Coronary artery (tissue), 2 donors: Measurements from ENCODE around the gene LSAMP.
"Not testable (repeated sequence)": the region's sequence is repeated elsewhere in the genome, so short reads cannot be mapped to it uniquely, and the experiment has no call there.

ENCODE experiments used
- DNase-seq: peaks from one replicate; pipeline ENCODE4 v3.0.0-alpha.2; 2017; ENCODE audit warnings: low spot score
- H3K27ac ChIP-seq, 2 donors: fragments of 200-600 bp; sonication (generic); one replicate each; pipeline ENCODE4 v1.5.1; 2016 to 2019
- H3K4me3 ChIP-seq: fragments of 200-600 bp; sonication (generic); 2 replicates; pipeline ENCODE4 v1.5.1; 2016; ENCODE audit warnings: mild to moderate bottlenecking, moderate library complexity
- CTCF ChIP-seq: fragments of 200-600 bp; sonication (generic); IDR thresholded peaks from one replicate; pipeline ENCODE4 v1.5.1; 2019; ENCODE audit warnings: antibody characterized with exemption

The LSAMP gene

GRCh38 chr3:115779011-115779410 is 666.3 kb downstream of the LSAMP start:
- no peak for TF ChIP-seq CTCF
- Histone ChIP-seq H3K4me3 (no peak overlapping the region), H3K27ac (no peak overlapping the region)
- DNase-seq = no peak

- H3K4me3 ChIP-seq = no peak overlapping the region
- no peak overlapping the region for H3K27ac ChIP-seq
- no peak for TF ChIP-seq CTCF
- no peak for DNase-seq
These were observed 672.3 kb downstream of the LSAMP start for GRCh38 chr3:115772951-115773350.

- no peak for DNase-seq
- Histone ChIP-seq H3K27ac (no peak overlapping the region), H3K4me3 (no peak overlapping the region)
- no peak for TF ChIP-seq CTCF
These were observed 676.6 kb downstream of the LSAMP start for GRCh38 chr3:115768661-115769060.

GRCh38 chr3:115766587-115767482 is 678.5 kb downstream of the LSAMP start:
- DNase-seq = no peak
- no peak overlapping the region for H3K27ac ChIP-seq
- no peak for TF ChIP-seq CTCF
- H3K4me3 ChIP-seq = no peak overlapping the region

- Histone ChIP-seq H3K4me3 (no peak overlapping the region), H3K27ac (no peak overlapping the region)
- DNase-seq = no peak
- no peak for TF ChIP-seq CTCF
These were observed 683.4 kb downstream of the LSAMP start for GRCh38 chr3:115761927-115762305.

- no peak for TF ChIP-seq CTCF
- Histone ChIP-seq H3K27ac (no peak overlapping the region), H3K4me3 (no peak overlapping the region)
- no peak for DNase-seq
These were observed 684.6 kb downstream of the LSAMP start for GRCh38 chr3:115760716-115761115.

- no peak for DNase-seq
These were observed 687.1 kb downstream of the LSAMP start for GRCh38 chr3:115758076-115758763.

GRCh38 chr3:115752978-115753377 is 692.3 kb downstream of the LSAMP start:
- H3K27ac ChIP-seq, H3K4me3 ChIP-seq, DNase-seq: not testable (repeated sequence)

More at GRCh38 chr3:115758076-115758763, 687.1 kb downstream of the LSAMP start:
- no peak overlapping the region for H3K4me3 ChIP-seq
- H3K27ac ChIP-seq = no peak overlapping the region
- no peak for TF ChIP-seq CTCF
